Measurements from ENCODE around the gene SHPK.
A peak's percentile ranks its signal among the peaks of the same experiment; 100 is the strongest.

SHPK gene

DNA sequence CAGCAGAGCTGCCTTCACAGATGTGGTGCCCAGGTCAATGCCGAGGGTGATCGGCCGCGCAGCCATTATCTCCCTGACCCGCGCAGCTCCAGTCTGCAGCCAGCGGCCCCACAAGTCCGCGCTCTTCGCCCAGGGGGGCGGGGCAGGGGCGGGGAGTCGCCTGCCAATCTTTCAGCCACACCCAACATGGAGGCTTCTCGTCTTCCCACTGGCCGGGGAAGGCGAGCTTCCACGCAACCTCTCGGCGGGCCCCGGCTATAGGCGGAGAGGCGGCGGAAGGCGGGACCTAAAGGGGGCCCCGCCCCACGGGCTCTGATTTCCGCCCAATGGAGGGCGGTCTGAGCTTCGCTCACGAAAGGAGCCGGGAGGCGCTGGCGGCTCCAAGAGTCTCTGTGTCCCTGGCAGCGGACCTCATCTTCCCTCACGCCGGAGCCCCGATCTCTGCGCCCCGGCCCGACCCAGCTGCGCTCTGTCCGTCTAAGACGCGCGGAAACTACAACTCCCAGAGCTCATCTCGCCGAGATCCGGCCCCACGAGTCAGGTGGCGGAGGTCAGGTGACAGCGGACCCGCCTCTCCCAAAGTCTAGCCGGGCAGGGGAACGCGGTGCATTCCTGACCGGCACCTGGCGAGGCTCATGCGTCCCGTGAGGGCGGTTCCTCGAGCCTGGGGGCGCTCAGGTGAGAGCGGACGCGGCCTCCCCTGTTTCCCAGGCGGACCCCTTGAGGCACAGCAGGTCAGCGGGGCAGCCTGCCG, at the start of gene SHPK, which contains the start of gene CTNS:
Gene SHPK, minus strand, starts transcription at position 97 of the 754 bp plus-strand sequence. Its CDS starts 31 bp downstream, at position 66.
Gene CTNS, plus strand, starts transcription at position 607 of the 754 bp plus-strand sequence. CDS start 3,447 bp downstream, outside the sequence.
- peak; percentile 97 for DNase-seq
- TF ChIP-seq POLR2A (IDR thresholded peaks at IDR 0.05; ENCODE audit: low read length) (peak; percentile 66), GATA1 (IDR thresholded peaks at IDR 0.05; ENCODE audit: low read depth, low read length) (no peak)

- no peak for DNase-seq
- TF ChIP-seq GATA1 (IDR thresholded peaks at IDR 0.05; ENCODE audit: low read depth, low read length) (no peak), POLR2A (IDR thresholded peaks at IDR 0.05; ENCODE audit: low read length) (no peak)
Observed at GRCh38 chr17:3685174-3685573, 49.1 kb upstream of the SHPK start.

DNA sequence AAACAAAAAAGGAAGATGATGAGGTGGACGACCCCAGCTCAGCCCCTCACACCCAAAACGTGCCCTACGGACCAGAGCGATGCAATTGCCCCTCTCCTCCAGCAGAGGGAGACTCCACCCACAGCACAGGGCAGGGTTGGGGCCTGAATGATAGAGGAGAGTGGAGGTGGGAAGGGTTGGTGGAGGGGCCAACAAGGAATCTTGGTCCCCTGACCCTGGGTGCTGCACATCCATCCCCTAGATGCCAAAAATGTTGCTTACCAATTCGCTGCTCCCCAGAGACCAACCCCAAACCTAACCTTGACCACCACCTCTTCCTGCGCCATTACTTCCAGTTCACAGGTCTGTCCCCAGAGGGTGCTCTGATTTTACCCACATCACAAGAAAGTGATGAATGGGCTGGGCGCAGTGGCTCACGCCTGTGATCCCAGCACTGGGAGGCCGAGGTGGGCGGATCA, 47.0 kb upstream of the SHPK start:
- peak; percentile 33 to 62 for DNase-seq
- TF ChIP-seq GATA1 (IDR thresholded peaks at IDR 0.05; ENCODE audit: low read depth, low read length) (no peak), POLR2A (IDR thresholded peaks at IDR 0.05; ENCODE audit: low read length) (no peak)

- no peak for TF ChIP-seq POLR2A (IDR thresholded peaks at IDR 0.05; ENCODE audit: low read length)
- TF ChIP-seq GATA1 (IDR thresholded peaks at IDR 0.05; ENCODE audit: low read depth, low read length): no peak
- no peak for DNase-seq
Observed at GRCh38 chr17:3682033-3682432, 46.0 kb upstream of the SHPK start.

- TF ChIP-seq POLR2A (IDR thresholded peaks at IDR 0.05; ENCODE audit: low read length) (no peak), GATA1 (IDR thresholded peaks at IDR 0.05; ENCODE audit: low read depth, low read length) (no peak)
- DNase-seq: no peak
Observed at GRCh38 chr17:3681565-3681964, 45.5 kb upstream of the SHPK start.

- no peak for TF ChIP-seq GATA1 (IDR thresholded peaks at IDR 0.05; ENCODE audit: low read depth, low read length)
- no peak for DNase-seq
Observed at GRCh38 chr17:3681057-3681456, 45.0 kb upstream of the SHPK start.

GRCh38 chr17:3679531-3680126, 43.6 kb upstream of the SHPK start:
- DNase-seq: no peak
- TF ChIP-seq POLR2A (IDR thresholded peaks at IDR 0.05; ENCODE audit: low read length): no peak
- TF ChIP-seq GATA1 (IDR thresholded peaks at IDR 0.05; ENCODE audit: low read depth, low read length): no peak

- no peak for DNase-seq
- TF ChIP-seq POLR2A (IDR thresholded peaks at IDR 0.05; ENCODE audit: low read length) (no peak), GATA1 (IDR thresholded peaks at IDR 0.05; ENCODE audit: low read depth, low read length) (no peak)
Observed at GRCh38 chr17:3678821-3679530, 42.9 kb upstream of the SHPK start.

GRCh38 chr17:3678095-3678820, 42.2 kb upstream of the SHPK start:
- DNase-seq: no peak
- no peak for TF ChIP-seq GATA1 (IDR thresholded peaks at IDR 0.05; ENCODE audit: low read depth, low read length)
- TF ChIP-seq POLR2A (IDR thresholded peaks at IDR 0.05; ENCODE audit: low read length): no peak

DNA sequence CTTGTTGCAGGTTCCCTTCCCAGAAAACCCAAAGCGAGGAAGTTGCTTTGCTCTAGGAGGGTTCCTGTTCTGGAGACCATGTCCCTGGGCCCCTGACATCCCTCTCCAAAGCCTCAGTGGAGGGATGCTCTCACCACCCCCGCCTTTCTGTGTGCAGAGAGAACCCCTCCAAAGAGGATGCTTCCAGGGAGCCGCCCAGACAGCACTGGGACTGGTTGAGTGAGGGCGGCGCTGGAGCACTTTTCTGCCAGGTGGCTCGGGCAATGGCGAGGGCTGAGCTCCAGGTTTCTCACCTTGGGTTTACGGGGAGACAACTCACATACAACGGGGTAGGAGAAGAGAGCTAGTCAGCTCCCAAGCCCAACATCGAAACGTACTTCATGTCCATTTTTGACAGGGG, 39.8 kb upstream of the SHPK start:
- no peak for TF ChIP-seq POLR2A (IDR thresholded peaks at IDR 0.05; ENCODE audit: low read length)
- TF ChIP-seq GATA1 (IDR thresholded peaks at IDR 0.05; ENCODE audit: low read depth, low read length): no peak

DNA sequence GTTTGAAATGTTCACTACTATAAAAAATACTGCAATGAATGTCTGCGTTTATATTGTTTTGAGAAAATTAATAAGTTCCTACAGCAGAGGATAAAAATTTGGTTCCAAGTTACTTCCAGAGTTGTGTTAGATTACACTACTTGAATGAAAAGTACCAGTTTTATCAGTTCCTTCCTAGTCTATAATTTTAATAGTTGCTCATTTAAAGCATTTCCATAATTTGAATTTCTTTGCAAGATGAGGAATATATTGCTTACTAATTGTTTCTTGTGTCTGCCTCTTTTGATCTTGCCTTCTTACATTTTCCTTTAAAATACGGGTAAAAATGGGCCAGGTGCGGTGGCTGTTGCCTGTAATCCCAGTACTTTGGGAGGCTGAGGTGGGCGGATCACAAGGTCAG, 36.5 kb upstream of the SHPK start:
- no peak for DNase-seq
- TF ChIP-seq POLR2A (IDR thresholded peaks at IDR 0.05; ENCODE audit: low read length): no peak
- no peak for TF ChIP-seq GATA1 (IDR thresholded peaks at IDR 0.05; ENCODE audit: low read depth, low read length)

More for the DNA sequence above, 39.8 kb upstream of the SHPK start:
- DNase-seq: no peak

DNA sequence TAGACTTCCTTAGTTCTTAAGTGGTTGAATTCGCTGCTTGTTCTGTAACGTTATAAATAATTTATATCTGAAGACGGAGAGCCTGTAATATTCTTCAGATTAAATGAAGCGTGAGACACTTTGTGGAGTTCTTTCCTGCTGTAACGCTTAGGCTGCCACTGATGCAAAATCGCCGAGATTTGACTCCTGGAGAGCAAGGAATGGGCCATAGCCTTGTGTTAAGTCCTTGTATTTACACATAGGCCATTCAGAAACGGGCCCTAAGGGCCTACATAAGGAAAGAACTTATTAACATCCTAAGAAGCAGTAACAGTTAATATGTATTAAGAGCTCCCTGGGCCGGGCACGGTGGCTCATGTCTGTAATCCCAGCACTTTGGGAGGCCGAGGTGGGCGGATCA, 33.5 kb upstream of the SHPK start:
- TF ChIP-seq POLR2A (IDR thresholded peaks at IDR 0.05; ENCODE audit: low read length): no peak
- TF ChIP-seq GATA1 (IDR thresholded peaks at IDR 0.05; ENCODE audit: low read depth, low read length): no peak
- peak in 1 of 2 experiments; percentile 43 for DNase-seq

DNA sequence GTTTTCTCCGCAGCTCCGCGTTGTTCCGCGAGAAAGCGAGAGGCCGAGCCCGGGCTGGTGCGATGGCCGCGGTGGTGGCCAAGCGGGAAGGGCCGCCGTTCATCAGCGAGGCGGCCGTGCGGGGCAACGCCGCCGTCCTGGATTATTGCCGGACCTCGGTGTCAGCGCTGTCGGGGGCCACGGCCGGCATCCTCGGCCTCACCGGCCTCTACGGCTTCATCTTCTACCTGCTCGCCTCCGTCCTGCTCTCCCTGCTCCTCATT, 33.0 kb upstream of the SHPK start:
- DNase-seq: no peak

More for the DNA sequence above, 33.0 kb upstream of the SHPK start:
- TF ChIP-seq GATA1 (IDR thresholded peaks at IDR 0.05; ENCODE audit: low read depth, low read length): no peak

All from erythroblast (primary cell).